Measurements from ENCODE around the gene CNOT1.

The CNOT1 gene

DNA sequence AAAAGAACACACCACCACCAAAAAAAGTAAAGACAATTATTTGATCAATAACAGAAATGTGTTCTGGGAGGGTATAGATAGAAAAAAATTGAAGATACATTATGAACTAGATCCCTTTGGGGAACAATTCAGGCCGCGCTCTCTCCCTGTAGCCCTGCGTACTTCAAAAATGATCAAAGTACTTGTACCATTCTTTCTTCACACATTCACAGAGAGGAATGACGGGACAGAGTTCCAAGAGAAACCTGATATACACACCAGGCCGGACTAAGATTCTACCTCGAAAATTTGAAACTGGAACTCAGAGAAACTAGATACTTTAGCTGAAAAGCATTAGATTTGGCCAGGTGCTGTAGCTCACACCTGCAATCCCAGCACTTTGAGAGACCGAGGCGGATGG, 50.0 kb downstream of the CNOT1 start:
- Histone ChIP-seq H3F3A (ENCODE audit: control insufficient read depth, insufficient read depth) (peaks cover 8% of the 10 kb centered on the region; the same call in 1 of the 2 replicates), H3K4me1 (ENCODE audit: control insufficient read depth, low read length) (no peaks in the 10 kb centered on the region), H3K4me3 (ENCODE audit: low read length) (no peak overlapping the region), H3K27me3 (ENCODE audit: control insufficient read depth, low read length) (no peaks in the 10 kb centered on the region), H3K27ac (ENCODE audit: low read depth, low read length) (no peak overlapping the region), H3K9me3 (ENCODE audit: control insufficient read depth, insufficient read depth, low read length) (no peaks in the 10 kb centered on the region), H3K9me2 (replicated peaks; ENCODE audit: control insufficient read depth, low read length) (no peaks in the 10 kb centered on the region), H3K79me2 (ENCODE audit: control insufficient read depth, low read length) (peaks cover 38% of the 10 kb centered on the region), H3K36me3 (ENCODE audit: control insufficient read depth, low read length) (peaks cover 96% of the 10 kb centered on the region), H3K4me2 (ENCODE audit: low read length) (no peak overlapping the region), H4K20me1 (ENCODE audit: control insufficient read depth, insufficient read depth, low read depth, low read length) (0 out of 2 replicates have a peak, but pooled peaks cover 3% of the 10 kb centered on the region)
- TF ChIP-seq EZH2phosphoT487 (IDR thresholded peaks at IDR 0.05; ENCODE audit: borderline replicate concordance, low read length) = no peak
- TF ChIP-seq, protein P1, sequence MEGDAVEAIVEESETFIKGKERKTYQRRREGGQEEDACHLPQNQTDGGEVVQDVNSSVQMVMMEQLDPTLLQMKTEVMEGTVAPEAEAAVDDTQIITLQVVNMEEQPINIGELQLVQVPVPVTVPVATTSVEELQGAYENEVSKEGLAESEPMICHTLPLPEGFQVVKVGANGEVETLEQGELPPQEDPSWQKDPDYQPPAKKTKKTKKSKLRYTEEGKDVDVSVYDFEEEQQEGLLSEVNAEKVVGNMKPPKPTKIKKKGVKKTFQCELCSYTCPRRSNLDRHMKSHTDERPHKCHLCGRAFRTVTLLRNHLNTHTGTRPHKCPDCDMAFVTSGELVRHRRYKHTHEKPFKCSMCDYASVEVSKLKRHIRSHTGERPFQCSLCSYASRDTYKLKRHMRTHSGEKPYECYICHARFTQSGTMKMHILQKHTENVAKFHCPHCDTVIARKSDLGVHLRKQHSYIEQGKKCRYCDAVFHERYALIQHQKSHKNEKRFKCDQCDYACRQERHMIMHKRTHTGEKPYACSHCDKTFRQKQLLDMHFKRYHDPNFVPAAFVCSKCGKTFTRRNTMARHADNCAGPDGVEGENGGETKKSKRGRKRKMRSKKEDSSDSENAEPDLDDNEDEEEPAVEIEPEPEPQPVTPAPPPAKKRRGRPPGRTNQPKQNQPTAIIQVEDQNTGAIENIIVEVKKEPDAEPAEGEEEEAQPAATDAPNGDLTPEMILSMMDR (IDR thresholded peaks at IDR 0.05; ENCODE audit: low read depth, low read length, poor library complexity, severe bottlenecking) = no peak

DNA sequence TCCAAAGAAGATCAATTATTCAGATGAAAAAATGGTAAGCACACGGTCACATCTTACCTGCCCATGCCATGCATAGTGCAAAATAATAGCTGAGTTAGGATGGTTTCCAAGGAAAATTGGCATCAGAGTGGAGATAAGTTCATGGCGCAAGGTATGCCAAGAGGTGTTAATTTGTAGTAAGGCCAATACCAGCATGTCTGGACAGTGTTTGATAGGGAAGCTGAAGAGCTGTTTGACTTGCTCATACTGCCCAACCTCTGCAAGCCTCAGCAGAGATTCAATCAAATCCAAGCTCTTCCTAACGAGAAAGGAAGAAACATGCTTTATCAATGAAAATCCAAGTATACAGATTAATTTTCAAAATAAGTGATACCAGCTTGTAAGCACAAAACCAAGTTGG, 51.0 kb downstream of the CNOT1 start:
- 0 out of 2 replicates have a peak, but pooled peaks cover 8% of the 10 kb centered on the region for H3F3A ChIP-seq (ENCODE audit: control insufficient read depth, insufficient read depth)
- H3K4me3 ChIP-seq (ENCODE audit: low read length) = no peak overlapping the region
- no peak overlapping the region for H3K4me2 ChIP-seq (ENCODE audit: low read length)
- TF ChIP-seq EZH2phosphoT487 (IDR thresholded peaks at IDR 0.05; ENCODE audit: borderline replicate concordance, low read length) = no peak
- TF ChIP-seq, protein P1 (IDR thresholded peaks at IDR 0.05; ENCODE audit: low read depth, low read length, poor library complexity, severe bottlenecking) = no peak
- peaks cover 98% of the 10 kb centered on the region for H3K36me3 ChIP-seq (ENCODE audit: control insufficient read depth, low read length)
- no peaks in the 10 kb centered on the region for H3K9me3 ChIP-seq (ENCODE audit: control insufficient read depth, insufficient read depth, low read length)
- no peaks in the 10 kb centered on the region for H3K4me1 ChIP-seq (ENCODE audit: control insufficient read depth, low read length)
- H3K9me2 ChIP-seq (replicated peaks; ENCODE audit: control insufficient read depth, low read length) = no peaks in the 10 kb centered on the region
- H4K20me1 ChIP-seq (ENCODE audit: control insufficient read depth, insufficient read depth, low read depth, low read length) = 0 out of 2 replicates have a peak, but pooled peaks cover 3% of the 10 kb centered on the region
- peaks cover 42% of the 10 kb centered on the region for H3K79me2 ChIP-seq (ENCODE audit: control insufficient read depth, low read length)
- H3K27ac ChIP-seq (ENCODE audit: low read depth, low read length) = no peak overlapping the region
- H3K27me3 ChIP-seq (ENCODE audit: control insufficient read depth, low read length) = no peaks in the 10 kb centered on the region

DNA sequence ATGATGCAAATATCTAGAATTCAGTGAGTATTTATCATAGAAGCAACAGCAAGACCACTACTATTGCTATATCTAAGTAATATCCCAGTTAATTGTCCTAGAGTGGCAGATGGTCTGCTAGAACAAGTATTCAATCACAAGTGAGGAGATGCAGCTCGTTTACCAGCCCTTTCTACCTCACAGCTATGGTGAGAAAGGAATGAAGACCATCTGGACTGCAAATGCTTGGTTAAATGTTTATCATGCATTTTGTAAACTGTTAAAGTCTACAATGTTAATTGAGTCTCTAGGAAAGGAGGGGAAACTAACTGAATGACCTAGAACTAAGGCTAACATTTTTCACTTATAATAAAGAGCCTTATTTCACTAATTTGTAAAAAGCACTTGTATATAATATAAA, 52.5 kb downstream of the CNOT1 start:
- 0 out of 2 replicates have a peak, but pooled peaks cover 3% of the 10 kb centered on the region for H4K20me1 ChIP-seq (ENCODE audit: control insufficient read depth, insufficient read depth, low read depth, low read length)
- H3K4me3 ChIP-seq (ENCODE audit: low read length) = no peak overlapping the region
- H3K9me3 ChIP-seq (ENCODE audit: control insufficient read depth, insufficient read depth, low read length) = no peaks in the 10 kb centered on the region
- 0 out of 2 replicates have a peak, but pooled peaks cover 8% of the 10 kb centered on the region for H3F3A ChIP-seq (ENCODE audit: control insufficient read depth, insufficient read depth)
- H3K27me3 ChIP-seq (ENCODE audit: control insufficient read depth, low read length) = no peaks in the 10 kb centered on the region
- peaks cover 40% of the 10 kb centered on the region for H3K79me2 ChIP-seq (ENCODE audit: control insufficient read depth, low read length)
- H3K9me2 ChIP-seq (replicated peaks; ENCODE audit: control insufficient read depth, low read length) = no peaks in the 10 kb centered on the region
- no peak overlapping the region for H3K4me2 ChIP-seq (ENCODE audit: low read length)
- H3K27ac ChIP-seq (ENCODE audit: low read depth, low read length) = no peak overlapping the region
- no peaks in the 10 kb centered on the region for H3K4me1 ChIP-seq (ENCODE audit: control insufficient read depth, low read length)
- peaks cover 93% of the 10 kb centered on the region for H3K36me3 ChIP-seq (ENCODE audit: control insufficient read depth, low read length)
- TF ChIP-seq, protein P1 (IDR thresholded peaks at IDR 0.05; ENCODE audit: low read depth, low read length, poor library complexity, severe bottlenecking) = no peak
- no peak for TF ChIP-seq EZH2phosphoT487 (IDR thresholded peaks at IDR 0.05; ENCODE audit: borderline replicate concordance, low read length)

Data from DOHH2 (cell line).